ENCODE measurements around the gene AK5.

The AK5 gene

DNA sequence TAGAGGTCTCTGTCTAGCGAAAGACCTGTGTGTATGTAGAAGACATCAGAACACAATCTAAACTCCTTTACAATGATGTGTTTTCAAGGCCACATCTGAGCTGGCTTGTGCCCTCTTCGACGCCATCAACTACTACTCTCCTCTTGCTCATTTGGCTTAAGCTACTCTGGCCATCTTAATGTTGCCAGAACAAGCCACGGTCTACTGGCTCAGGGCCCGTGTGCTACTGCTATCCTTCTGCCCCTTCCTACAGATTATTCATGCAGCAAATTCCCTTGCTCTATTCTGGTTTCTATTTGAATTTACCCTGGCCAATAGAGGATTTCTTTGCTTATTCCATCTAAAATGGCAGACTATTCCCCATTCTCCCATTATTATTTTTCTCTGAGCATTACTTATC lies 278.9 kb downstream of the AK5 start:
- TF ChIP-seq, protein P1, sequence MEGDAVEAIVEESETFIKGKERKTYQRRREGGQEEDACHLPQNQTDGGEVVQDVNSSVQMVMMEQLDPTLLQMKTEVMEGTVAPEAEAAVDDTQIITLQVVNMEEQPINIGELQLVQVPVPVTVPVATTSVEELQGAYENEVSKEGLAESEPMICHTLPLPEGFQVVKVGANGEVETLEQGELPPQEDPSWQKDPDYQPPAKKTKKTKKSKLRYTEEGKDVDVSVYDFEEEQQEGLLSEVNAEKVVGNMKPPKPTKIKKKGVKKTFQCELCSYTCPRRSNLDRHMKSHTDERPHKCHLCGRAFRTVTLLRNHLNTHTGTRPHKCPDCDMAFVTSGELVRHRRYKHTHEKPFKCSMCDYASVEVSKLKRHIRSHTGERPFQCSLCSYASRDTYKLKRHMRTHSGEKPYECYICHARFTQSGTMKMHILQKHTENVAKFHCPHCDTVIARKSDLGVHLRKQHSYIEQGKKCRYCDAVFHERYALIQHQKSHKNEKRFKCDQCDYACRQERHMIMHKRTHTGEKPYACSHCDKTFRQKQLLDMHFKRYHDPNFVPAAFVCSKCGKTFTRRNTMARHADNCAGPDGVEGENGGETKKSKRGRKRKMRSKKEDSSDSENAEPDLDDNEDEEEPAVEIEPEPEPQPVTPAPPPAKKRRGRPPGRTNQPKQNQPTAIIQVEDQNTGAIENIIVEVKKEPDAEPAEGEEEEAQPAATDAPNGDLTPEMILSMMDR (conservative IDR thresholded peaks at IDR 0.05; ENCODE audit: control insufficient read depth, insufficient read depth, low read depth, low read length) = no peak
- H3K4me3 ChIP-seq (ENCODE audit: control insufficient read depth, low read depth, low read length) = no peak overlapping the region
- peak; percentile 33 for DNase-seq (ENCODE audit: low read depth)

DNA sequence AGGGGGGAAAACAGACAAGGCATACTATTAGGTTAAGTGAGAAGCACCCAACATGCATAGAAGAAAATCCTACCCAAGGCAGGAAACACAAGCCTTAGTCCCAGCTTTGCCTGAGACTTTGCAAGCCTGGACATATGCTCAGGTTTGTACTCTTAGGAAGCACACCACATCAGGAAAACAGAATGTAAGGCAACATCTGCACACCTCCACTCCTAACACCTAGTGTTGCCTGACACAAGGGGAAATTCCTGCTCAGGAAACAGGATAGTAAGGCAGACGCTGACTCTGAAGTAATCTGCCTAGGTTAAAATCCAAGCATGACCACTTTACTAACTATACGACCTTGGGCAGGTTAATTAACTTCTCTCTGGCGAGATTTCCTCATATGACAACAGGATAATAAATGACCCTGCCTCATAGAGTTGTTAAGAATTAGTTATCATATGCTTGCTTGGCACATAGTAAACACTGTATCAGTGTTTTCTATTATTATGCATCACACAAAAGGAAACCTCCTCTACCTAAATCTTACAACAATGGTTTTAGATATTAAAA lies 280.9 kb downstream of the AK5 start:
- no peak for DNase-seq (ENCODE audit: low read depth)
- no peak overlapping the region for H3K4me3 ChIP-seq (ENCODE audit: control insufficient read depth, low read depth, low read length)

DNA sequence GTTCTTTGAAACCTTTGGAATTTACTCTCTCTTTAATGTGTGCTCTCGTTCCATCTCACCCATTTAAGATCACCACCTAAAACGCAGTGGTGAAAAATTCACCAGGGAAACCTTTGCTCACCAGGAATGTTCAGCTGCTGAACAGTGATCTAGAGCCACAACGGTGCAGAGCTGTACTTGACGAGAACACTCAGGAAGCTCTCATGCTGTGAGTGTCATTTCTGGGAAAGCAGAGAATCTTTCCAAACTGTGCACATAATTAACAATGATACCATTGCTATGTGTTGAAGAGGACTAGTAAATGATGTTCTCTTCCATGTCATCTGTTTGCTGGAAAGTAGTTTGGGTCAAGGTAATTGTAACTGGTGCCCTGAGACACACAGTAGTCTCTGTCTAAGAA lies 283.5 kb downstream of the AK5 start:
- H3K4me3 ChIP-seq (ENCODE audit: control insufficient read depth, low read depth, low read length) = no peak overlapping the region
- DNase-seq (ENCODE audit: low read depth) = no peak
- TF ChIP-seq, protein P1 (conservative IDR thresholded peaks at IDR 0.05; ENCODE audit: control insufficient read depth, insufficient read depth, low read depth, low read length) = no peak

More for the DNA sequence above, 280.9 kb downstream of the AK5 start:
- TF ChIP-seq, protein P1 (conservative IDR thresholded peaks at IDR 0.05; ENCODE audit: control insufficient read depth, insufficient read depth, low read depth, low read length) = no peak

DNA sequence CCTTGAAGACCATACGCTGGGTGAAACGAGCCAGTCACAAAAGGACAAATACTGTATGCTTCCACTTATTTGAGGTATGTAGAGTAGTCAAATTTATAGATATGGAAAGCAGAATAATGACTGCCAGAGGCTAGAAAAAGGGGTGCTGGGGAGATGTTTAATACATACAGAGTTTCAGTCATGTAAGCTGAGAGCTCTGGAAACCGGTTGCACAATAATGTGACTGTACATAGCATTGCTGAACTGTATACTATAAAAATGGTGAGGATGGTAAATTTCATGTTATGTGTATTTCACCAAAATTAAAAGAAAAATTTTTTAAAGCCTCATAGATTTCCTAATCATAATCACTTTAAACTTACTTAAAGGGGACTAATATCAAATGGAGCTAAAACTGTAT lies 289.8 kb downstream of the AK5 start:
- no peak for DNase-seq (ENCODE audit: low read depth)
- H3K4me3 ChIP-seq (ENCODE audit: control insufficient read depth, low read depth, low read length) = no peak overlapping the region
- TF ChIP-seq, protein P1 (conservative IDR thresholded peaks at IDR 0.05; ENCODE audit: control insufficient read depth, insufficient read depth, low read depth, low read length) = no peak

DNA sequence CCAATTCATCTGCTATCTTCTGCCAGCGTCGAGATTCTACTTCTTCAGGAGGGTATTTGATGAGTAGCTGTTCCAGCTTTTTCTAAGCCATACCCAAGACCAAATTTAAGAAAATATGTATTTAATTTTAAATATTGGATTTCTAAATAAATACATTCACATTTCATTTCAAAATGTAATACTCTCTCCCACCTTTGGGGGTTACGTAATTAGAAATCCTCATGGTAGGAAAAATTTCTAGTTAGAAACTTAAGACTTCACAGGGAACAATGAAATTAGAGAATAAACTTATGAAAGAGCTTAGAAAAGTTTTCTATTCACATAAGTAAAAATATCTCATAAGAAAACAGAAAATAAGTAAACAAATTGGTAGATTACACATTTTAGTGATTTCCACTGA lies 297.7 kb downstream of the AK5 start:
- TF ChIP-seq, protein P1 (conservative IDR thresholded peaks at IDR 0.05; ENCODE audit: control insufficient read depth, insufficient read depth, low read depth, low read length) = no peak
- H3K4me3 ChIP-seq (ENCODE audit: control insufficient read depth, low read depth, low read length) = no peak overlapping the region
- DNase-seq (ENCODE audit: low read depth) = no peak

DNA sequence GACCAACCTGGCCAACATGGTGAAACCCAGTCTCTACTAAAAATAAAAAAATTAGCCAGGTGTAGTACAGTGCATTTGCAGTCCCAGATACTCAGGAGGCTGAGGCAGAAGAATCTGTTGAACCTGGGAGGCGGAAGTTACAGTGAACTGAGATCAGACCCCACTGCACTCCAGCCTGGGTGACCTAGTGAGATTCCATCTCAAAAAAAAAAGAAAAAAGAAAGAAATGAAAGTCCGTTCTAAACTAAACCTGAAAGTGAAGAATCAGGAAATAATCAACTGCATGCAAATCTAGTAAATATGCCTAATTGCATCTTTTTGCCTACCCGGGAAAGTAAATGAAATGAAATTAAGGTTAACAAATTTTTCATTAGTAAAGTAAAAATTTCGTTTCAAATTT lies 301.1 kb downstream of the AK5 start:
- H3K4me3 ChIP-seq (ENCODE audit: control insufficient read depth, low read depth, low read length) = no peak overlapping the region
- TF ChIP-seq, protein P1 (conservative IDR thresholded peaks at IDR 0.05; ENCODE audit: control insufficient read depth, insufficient read depth, low read depth, low read length) = no peak
- DNase-seq (ENCODE audit: low read depth) = no peak

DNA sequence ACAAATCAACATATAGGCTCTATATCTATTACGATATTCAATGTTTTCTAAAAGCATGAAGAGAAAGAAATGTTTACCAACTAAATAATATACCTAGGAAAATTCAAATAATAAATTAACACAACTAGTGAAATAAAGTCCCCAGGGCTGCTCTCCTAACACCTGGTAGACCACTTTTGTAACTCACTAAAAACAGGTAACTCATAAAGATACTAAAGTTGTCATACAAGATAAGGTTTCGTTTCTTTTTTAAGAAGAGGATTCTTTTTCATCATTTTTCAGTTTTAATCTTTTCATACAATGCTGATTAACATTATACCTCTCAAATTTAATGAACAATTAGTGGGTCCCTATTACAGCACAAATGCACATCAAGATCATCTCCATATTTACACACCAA lies 301.7 kb downstream of the AK5 start:
- no peak for DNase-seq (ENCODE audit: low read depth)
- TF ChIP-seq, protein P1 (conservative IDR thresholded peaks at IDR 0.05; ENCODE audit: control insufficient read depth, insufficient read depth, low read depth, low read length) = no peak
- no peak overlapping the region for H3K4me3 ChIP-seq (ENCODE audit: control insufficient read depth, low read depth, low read length)

Data from fibroblast of mammary gland (primary cell).